Endothelial cell (in vitro differentiated cells): ENCODE data around the gene SPTY2D1. TPM values are rescaled to one million over a fixed set of nuclear protein-coding genes. Genes with fewer than 3 reads are reported as not detected.
"Not testable (repeated sequence)": the region's sequence is repeated elsewhere in the genome, so short reads cannot be mapped to it uniquely, and the experiment has no call there.

Experiments
- DNase-seq: peaks from one replicate; pipeline ENCODE4 v3.0.0; 2021; ENCODE audit warnings: low spot score
- H3K27ac Mint-ChIP-seq: one replicate; pipeline ENCODE4 v1.8.0; 2021; ENCODE audit warnings: mixed read lengths, inconsistent platforms; ENCODE audit not compliant: unreplicated experiment
- H3K27me3 Mint-ChIP-seq: one replicate; pipeline ENCODE4 v1.8.0; 2021; ENCODE audit warnings: mild to moderate bottlenecking, moderate library complexity, mixed read lengths, inconsistent platforms; ENCODE audit not compliant: unreplicated experiment
- H3K36me3 Mint-ChIP-seq: one replicate; pipeline ENCODE4 v1.8.0; 2021; ENCODE audit warnings: mild to moderate bottlenecking, low read depth, mixed read lengths, inconsistent platforms; ENCODE audit not compliant: unreplicated experiment
- H3K4me1 Mint-ChIP-seq: one replicate; pipeline ENCODE4 v1.8.0; 2021; ENCODE audit warnings: mild to moderate bottlenecking, mixed read lengths, inconsistent platforms; ENCODE audit not compliant: unreplicated experiment
- H3K4me3 Mint-ChIP-seq: one replicate; pipeline ENCODE4 v1.8.0; 2021; ENCODE audit warnings: mild to moderate bottlenecking, mixed read lengths, inconsistent platforms; ENCODE audit not compliant: unreplicated experiment
- H3K9me3 Mint-ChIP-seq: one replicate; pipeline ENCODE4 v1.8.0; 2021; ENCODE audit warnings: mixed read lengths, inconsistent platforms; ENCODE audit not compliant: unreplicated experiment
- total RNA-seq: library from RNA; stranded (reverse); fragmentation: NEBNext Ultra II Directional; extraction: Animal tissue kit (Norgen Biotek cat#: 25700); gene quantifications from one replicate; pipeline ENCODE4 v1.2.1, GENCODE V29; 2021; ENCODE audit not compliant: unreplicated experiment
- TF ChIP-seq, protein P1 (sequence below): fragments of 200-600 bp; sonication (generic); IDR thresholded peaks from one replicate; pipeline ENCODE4 v1.5.0; 2021; ENCODE audit warnings: antibody characterized with exemption; ENCODE audit not compliant: unreplicated experiment

SPTY2D1 gene
- total RNA-seq, 1 donor from 2014 or later = 19.9 TPM

DNA sequence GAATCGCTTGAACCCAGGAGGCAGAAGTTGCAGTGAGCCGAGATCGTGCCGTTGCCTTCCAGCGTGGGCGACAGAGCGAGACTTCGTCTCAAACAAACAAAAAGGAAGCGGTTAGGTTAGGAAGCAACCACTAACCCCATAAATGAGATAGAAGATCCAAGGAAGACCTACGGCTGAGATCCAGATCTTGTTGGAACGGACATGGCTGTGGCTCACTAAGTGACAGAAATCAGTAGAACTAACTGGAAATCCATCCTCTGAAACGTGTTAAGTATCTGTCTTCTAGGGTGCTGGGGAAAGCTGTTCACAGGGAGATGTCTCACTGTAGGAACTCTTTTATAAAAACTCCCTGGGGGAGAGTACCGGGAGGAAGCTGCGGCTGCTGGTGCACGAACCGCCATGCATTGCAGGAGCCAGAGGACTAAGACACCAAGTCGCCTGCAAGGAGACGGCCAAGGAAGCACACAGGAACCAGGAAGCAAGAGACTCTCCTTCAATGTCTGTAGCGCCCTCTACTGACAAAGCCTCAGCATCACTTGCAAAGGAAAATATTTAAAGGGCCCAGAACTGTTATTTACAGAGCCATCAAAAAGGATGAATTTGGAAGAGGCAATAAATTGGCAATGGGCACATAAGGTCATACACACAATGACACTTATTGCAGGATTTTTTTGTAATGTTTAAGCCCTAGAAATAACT lies 16.9 kb upstream of the SPTY2D1 start:
- peaks cover 1% of the 10 kb centered on the region for H3K27me3 Mint-ChIP-seq
- peak; percentile 55 for DNase-seq
- H3K4me3 Mint-ChIP-seq = no peak overlapping the region
- H3K27ac Mint-ChIP-seq = no peak overlapping the region
- H3K9me3 Mint-ChIP-seq = no peaks in the 10 kb centered on the region
- H3K4me1 Mint-ChIP-seq = no peaks in the 10 kb centered on the region
- TF ChIP-seq, protein P1, sequence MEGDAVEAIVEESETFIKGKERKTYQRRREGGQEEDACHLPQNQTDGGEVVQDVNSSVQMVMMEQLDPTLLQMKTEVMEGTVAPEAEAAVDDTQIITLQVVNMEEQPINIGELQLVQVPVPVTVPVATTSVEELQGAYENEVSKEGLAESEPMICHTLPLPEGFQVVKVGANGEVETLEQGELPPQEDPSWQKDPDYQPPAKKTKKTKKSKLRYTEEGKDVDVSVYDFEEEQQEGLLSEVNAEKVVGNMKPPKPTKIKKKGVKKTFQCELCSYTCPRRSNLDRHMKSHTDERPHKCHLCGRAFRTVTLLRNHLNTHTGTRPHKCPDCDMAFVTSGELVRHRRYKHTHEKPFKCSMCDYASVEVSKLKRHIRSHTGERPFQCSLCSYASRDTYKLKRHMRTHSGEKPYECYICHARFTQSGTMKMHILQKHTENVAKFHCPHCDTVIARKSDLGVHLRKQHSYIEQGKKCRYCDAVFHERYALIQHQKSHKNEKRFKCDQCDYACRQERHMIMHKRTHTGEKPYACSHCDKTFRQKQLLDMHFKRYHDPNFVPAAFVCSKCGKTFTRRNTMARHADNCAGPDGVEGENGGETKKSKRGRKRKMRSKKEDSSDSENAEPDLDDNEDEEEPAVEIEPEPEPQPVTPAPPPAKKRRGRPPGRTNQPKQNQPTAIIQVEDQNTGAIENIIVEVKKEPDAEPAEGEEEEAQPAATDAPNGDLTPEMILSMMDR = peak; percentile 83
- no peaks in the 10 kb centered on the region for H3K36me3 Mint-ChIP-seq

DNA sequence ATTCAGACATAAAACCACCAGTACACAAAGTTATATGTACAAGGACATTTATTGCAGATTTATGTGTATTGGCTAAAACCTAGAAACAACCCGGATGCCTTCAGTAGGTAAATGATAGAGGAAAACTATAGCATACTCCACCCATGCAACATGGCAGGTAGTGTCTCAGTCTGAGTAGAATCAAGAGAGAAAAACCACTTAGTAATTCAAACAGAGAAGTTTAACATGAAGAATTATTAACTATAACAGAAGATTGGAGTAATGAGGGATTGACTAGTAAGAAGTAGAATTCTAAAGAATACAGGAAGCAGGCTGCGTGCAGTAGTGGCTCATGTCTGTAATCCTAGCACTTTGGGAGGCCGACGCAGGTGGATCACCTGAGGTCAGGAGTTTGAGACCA lies 16.2 kb upstream of the SPTY2D1 start:
- Mint-ChIP-seq H3K36me3 (no peaks in the 10 kb centered on the region), H3K4me3 (no peak overlapping the region), H3K27ac (no peak overlapping the region), H3K27me3 (peaks cover 1% of the 10 kb centered on the region), H3K4me1 (no peaks in the 10 kb centered on the region), H3K9me3 (no peaks in the 10 kb centered on the region)
- no peak for DNase-seq
- TF ChIP-seq, protein P1 = no peak

DNA sequence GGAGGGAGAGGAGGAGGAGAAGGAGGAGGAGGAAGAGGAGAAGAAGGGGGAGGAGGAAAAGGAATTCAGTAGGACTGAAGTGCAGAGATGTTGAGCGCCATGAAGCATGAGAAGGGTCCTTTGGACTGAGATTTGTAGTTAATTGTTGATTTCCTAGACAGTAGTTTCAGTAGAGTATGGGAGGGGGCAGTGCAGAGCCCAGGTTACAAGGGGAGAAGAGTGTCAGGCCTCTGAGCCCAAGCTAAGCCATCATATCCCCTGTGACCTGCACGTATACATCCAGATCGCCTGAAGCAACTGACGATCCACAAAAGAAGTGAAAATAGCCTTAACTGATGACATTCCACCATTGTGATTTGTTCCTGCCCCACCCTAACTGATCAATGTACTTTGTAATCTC lies 8.9 kb upstream of the SPTY2D1 start:
- not testable (repeated sequence) for H3K4me1 Mint-ChIP-seq, H3K4me3 Mint-ChIP-seq, H3K36me3 Mint-ChIP-seq, H3K27ac Mint-ChIP-seq, DNase-seq, H3K9me3 Mint-ChIP-seq, H3K27me3 Mint-ChIP-seq

DNA sequence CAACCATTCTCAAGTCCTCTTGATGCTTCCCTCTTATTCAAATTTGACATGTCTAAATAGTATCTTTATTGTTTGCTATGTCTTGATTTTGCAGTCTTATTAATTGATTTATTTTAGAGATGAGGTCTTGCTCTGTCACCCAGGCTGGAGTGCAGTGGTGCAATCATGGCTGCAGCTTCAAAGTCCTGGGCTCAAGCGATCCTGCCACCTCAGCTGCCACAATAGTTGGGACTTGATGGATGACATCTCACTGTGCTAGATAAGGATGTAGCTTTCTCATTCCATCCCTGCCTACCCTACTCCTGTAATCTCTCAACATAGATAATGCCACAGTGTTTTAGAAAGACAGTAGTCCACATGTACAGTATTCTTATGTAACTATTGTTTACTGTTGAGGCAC lies 7.5 kb upstream of the SPTY2D1 start:
- Mint-ChIP-seq H3K9me3 (no peaks in the 10 kb centered on the region), H3K36me3 (no peaks in the 10 kb centered on the region), H3K4me1 (no peaks in the 10 kb centered on the region), H3K27ac (no peak overlapping the region), H3K27me3 (peaks cover 2% of the 10 kb centered on the region), H3K4me3 (no peak overlapping the region)
- DNase-seq = no peak
- TF ChIP-seq, protein P1 = no peak

DNA sequence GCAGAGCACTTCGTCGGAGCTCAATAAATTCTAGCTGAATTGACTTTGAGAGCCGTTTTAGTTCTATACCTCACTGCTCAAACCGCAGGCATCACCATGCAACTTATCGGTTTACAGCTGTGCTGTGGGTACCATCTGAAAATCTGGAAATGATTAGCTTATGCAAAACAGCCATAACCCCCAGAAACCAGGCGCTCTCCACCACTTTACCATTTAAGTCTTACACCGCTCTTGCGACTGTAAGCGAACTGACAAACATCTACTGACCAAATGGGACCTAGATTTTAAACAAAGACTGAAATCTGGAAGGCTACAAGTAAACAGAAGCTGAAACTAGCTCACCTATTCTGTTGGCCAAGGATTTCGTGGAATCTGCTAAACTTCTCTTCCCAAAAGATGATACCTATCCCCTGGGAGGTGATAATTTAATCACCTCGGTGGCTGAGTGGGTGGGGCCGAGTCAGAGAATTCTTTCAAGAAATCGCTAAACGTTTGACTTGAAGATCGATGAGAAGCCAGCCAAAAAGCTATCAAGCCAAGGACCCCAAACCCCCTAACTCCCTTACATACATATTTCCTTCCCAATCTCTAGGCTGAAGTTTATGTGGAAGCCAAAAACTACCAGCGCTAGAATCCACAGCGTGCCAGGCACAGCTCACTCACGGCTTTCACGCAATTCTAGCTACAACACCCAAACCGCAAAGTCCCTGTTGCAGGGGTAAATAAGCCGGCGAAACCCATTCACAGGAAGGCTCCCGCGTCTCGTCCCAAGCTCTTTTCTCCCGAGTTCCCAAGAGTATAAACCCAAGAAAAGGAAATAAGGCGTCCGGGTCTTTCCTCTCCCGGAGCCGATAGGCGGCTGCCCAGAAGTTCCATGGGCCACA lies 644 bp downstream of the SPTY2D1 start:
- no peaks in the 10 kb centered on the region for H3K9me3 Mint-ChIP-seq
- H3K4me1 Mint-ChIP-seq = peaks cover 10% of the 10 kb centered on the region
- H3K36me3 Mint-ChIP-seq = no peaks in the 10 kb centered on the region
- H3K4me3 Mint-ChIP-seq = peak overlapping the region; percentile 100
- H3K27me3 Mint-ChIP-seq = peaks cover 7% of the 10 kb centered on the region
- no peak for DNase-seq
- TF ChIP-seq, protein P1 = no peak
- peak overlapping the region; percentile 100 for H3K27ac Mint-ChIP-seq
